GM12874 (cell line): ENCODE results near the gene RNF126.

Experiments used
- CTCF ChIP-seq: IDR thresholded peaks from 2 replicates; pipeline ENCODE4 v1.5.1; 2011; ENCODE audit warnings: low read depth, mild to moderate bottlenecking, control low read depth, low read length, moderate library complexity; ENCODE audit not compliant: insufficient read depth

Gene RNF126

GRCh38 chr19:704447-704741 is 41.4 kb upstream of the RNF126 start:
- TF ChIP-seq CTCF, result no peak

DNA sequence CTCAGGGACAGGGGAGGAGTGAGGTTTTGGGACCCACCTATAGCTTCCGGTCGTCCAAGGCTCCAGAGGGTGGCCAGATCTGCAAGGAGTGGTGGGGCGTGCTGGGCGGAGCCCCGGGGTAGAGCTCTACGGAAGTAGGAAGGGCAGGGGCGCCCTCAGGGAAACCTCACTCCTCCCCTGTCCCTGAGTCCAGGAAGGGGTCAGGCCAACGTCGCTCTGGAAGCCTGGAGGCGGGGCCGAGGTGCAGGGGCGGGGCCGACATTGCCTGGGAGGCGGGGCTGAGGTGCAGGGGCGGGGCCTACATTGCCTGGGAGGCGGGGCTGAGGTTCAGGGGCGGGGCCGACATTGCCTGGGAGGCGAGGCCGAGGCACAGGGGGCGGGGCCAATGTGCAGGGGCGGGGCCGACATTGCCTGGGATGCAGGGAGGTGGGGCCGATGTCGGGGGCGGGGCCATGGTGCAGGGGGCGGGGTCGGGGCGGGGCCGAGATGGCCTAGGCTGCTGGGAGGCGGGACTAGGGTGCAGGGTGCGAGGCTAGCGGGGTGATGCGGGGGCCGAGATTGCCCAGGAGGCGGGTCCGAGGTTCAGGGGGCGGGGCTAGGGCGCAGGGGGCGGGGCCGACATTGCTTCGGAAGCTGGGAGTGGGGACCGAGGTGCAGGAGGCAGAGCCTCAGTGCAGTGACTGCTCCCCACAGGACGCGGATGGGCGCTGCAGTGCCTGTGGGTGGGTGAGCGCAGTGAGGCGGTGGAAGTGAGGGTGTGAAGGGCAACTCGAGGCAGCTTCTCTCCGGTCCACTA is 40.8 kb upstream of the RNF126 start:
- no peak for TF ChIP-seq CTCF

- no peak for TF ChIP-seq CTCF
Observed at GRCh38 chr19:703329-703650, 40.3 kb upstream of the RNF126 start.

- TF ChIP-seq CTCF, result no peak
Observed at GRCh38 chr19:695352-695949, 32.4 kb upstream of the RNF126 start, which contains the start of gene PRSS57. PRSS57 (minus strand) TSS chr19:695452; CDS start chr19:695430, 22 bp downstream.

DNA sequence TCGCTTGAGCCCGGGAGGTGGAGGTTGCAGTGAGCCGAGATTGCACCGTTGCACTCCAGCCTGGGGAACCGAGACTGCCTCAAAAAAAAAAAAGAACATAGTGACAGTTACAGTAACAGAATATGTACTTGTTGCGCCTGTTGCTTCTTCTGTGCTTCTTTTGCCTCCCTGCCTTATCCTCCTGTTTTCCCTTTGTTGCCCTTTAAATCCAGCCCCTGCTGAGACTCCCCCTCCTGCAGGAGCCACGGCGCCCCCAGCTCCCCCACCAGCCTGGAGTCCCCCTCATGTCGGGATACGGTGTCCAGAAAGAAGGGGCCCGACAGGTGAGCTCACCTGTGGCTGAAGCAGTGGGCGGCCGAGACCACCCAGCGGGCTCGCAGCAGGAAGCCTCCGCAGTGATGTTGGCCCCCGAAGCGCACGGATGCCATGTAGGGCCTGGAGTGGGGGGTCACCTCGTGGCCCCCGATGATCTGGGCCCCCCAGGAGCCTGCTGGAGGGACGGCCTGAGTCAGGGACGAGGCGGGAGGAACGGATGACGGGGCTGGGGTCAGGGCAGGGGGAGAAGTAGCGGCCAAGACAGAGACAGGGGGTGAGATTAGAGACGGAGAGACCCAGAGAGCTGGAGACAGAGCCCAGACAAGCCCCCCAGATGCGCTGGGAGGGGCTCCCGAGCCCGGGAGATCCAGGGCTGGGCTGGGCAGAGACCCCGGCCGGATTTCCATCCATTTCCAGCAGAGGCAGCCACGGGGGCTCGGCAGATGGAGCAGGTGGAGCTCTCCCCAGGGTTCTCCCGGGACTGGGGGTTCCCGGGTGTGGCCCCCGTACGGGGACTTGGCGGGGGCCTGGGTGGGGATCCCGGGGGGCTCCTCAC is 31.7 kb upstream of the RNF126 start:
- TF ChIP-seq CTCF, result no peak

DNA sequence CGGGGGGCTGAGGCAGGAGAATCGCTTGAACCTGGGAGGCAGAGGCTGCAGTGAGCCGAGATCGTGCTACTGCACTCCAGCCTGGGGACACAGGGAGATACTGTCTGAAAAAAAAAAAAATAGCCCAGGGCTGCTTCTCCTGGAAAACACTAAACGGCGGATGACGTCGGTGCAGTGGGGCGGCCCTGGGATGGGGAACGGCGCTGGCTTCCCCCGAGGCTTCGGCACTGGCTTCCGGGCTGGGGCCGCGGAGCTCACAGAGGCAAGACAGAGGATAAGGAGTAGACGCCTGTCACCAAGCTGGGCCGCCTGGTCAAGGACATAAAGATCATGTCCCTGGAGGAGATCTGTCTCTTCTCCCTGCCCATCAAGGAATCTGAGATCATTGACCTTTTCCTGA is 27.2 kb upstream of the RNF126 start:
- no peak for TF ChIP-seq CTCF

DNA sequence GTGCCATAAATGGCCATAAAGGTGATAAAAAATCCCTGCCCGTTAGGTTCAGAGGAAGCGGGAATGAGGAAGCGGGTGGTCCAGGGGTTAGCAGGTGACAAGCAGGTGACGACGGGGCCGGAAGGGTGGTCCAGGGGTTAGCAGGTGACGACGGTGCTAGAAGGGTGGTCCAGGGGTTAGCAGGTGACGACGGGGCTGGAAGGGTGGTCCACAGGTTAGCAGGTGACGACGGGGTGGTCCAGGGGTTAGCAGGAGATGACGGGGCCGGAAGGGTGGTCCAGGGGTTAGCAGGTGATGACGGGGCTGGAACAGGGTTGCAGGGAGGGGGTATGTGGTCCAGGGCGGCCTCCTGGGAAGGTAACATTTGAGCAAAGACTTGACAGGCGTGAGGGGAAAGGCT is 26.0 kb upstream of the RNF126 start:
- TF ChIP-seq CTCF, result no peak
